ENCODE results near the gene CLEC3B. TPM values are rescaled to one million over a fixed set of nuclear protein-coding genes. Genes with fewer than 3 reads are reported as not detected.

The CLEC3B gene
- polyA plus RNA-seq, 2 of the 4 experiments (the other 2 are of a cell fraction): not detected

- H3K27ac ChIP-seq: no peak overlapping the region
- DNase-seq (ENCODE audit: low read depth in 1 of 2, low spot score in 1 of 2) (no peak), ATAC-seq (no peak), FAIRE-seq (no peak)
- ChIA-PET POLR2A (no interaction called here), CTCF (no interaction called here)
- peaks cover 18% of the 10 kb centered on the region for H3K4me1 ChIP-seq
- 100% methylated on average over 1 of the region's 1 CpG for WGBS (ENCODE audit: missing lambda C conversion rate)
- H3K9me3 ChIP-seq: no peaks in the 10 kb centered on the region
- no peak for TF ChIP-seq POLR2AphosphoS2 (conservative IDR thresholded peaks at IDR 0.05; ENCODE audit: low read length)
- no peak for TF ChIP-seq EP300 (IDR thresholded peaks at IDR 0.05)
- TF ChIP-seq BHLHE40 (IDR thresholded peaks at IDR 0.05; ENCODE audit: low read depth, low read length): no peak
- TF ChIP-seq HDAC2 (IDR thresholded peaks at IDR 0.05): no peak
- TF ChIP-seq HMGXB4 (CRISPR knock-in tag; IDR thresholded peaks at IDR 0.05; ENCODE audit: borderline replicate concordance): no peak
- TF ChIP-seq MYC (IDR thresholded peaks at IDR 0.05; ENCODE audit: borderline replicate concordance, low read length): no peak
- no peak for TF ChIP-seq JUNB (IDR thresholded peaks at IDR 0.05)
- no peak for TF ChIP-seq HOXB5 (CRISPR knock-in tag; IDR thresholded peaks at IDR 0.05)
- no peak overlapping the region for H3K4me3 ChIP-seq
- no peak overlapping the region for H3K4me2 ChIP-seq
These were observed 36.3 kb upstream of the CLEC3B start for GRCh38 chr3:44989636-44990373.

- no peaks in the 10 kb centered on the region for H3K9me3 ChIP-seq
- no peak for FAIRE-seq
- ChIA-PET CTCF (no interaction called here), POLR2A (interaction anchor here (1.2 kb wide), 1 partner anchor 15 kb away, joined by 3 read pairs; the partner anchor contains the start of genes EXOSC7 and ZDHHC3)
- ATAC-seq: no peak
- H3K4me1 ChIP-seq: peaks cover 18% of the 10 kb centered on the region
- WGBS (ENCODE audit: missing lambda C conversion rate): 82% methylated on average over 1 of the region's 1 CpG
- H3K27ac ChIP-seq: no peak overlapping the region
- H3K4me2 ChIP-seq: no peak overlapping the region
- TF ChIP-seq CBX2 (IDR thresholded peaks at IDR 0.05; ENCODE audit: borderline replicate concordance, low read depth) (no peak), FOSL2 (IDR thresholded peaks at IDR 0.05) (no peak), FOSL2 (CRISPR knock-in tag; IDR thresholded peaks at IDR 0.05) (no peak), EHF (CRISPR knock-in tag; IDR thresholded peaks at IDR 0.05) (no peak), RARB (CRISPR knock-in tag; IDR thresholded peaks at IDR 0.05) (no peak), SMC3 (IDR thresholded peaks at IDR 0.05) (no peak), FOXS1 (CRISPR knock-in tag; IDR thresholded peaks at IDR 0.05) (no peak), ELK1 (IDR thresholded peaks at IDR 0.05; ENCODE audit: low read depth, low read length) (no peak), KDM5A (IDR thresholded peaks at IDR 0.05) (no peak), ESRRA (IDR thresholded peaks at IDR 0.05; ENCODE audit: borderline replicate concordance, low read length) (no peak), ZFP36 (IDR thresholded peaks at IDR 0.05; ENCODE audit: borderline replicate concordance, partially characterized antibody) (no peak), MYC (IDR thresholded peaks at IDR 0.05; ENCODE audit: borderline replicate concordance, low read length) (no peak), SREBF2 (IDR thresholded peaks at IDR 0.05) (no peak), HOXB13 (CRISPR knock-in tag; IDR thresholded peaks at IDR 0.05; ENCODE audit: low read depth) (no peak), HEYL (CRISPR knock-in tag; IDR thresholded peaks at IDR 0.05) (no peak), PBX3 (IDR thresholded peaks at IDR 0.05) (no peak)
- no peak overlapping the region for H3K4me3 ChIP-seq
- no peak for DNase-seq (ENCODE audit: low read depth in 1 of 2, low spot score in 1 of 2)
These were observed 34.8 kb upstream of the CLEC3B start for GRCh38 chr3:44991326-44991725.
